Immature natural killer cell (primary cell): ENCODE data around the gene SLCO3A1. TPM values are rescaled to one million over a fixed set of nuclear protein-coding genes. Genes with fewer than 3 reads are reported as not detected.

Experiments
- DNase-seq, 3 donors: peaks; one replicate each; pipeline ENCODE4 v3.0.0; 2022; ENCODE audit warnings: mixed read lengths in 1 of 3
- H3K27ac Mint-ChIP-seq, 6 donors: one replicate each; pipeline ENCODE4 v1.8.0; 2020; ENCODE audit warnings: mixed read lengths in 6 of 6, mild to moderate bottlenecking in 5 of 6, inconsistent platforms in 4 of 6, moderate library complexity in 3 of 6
- H3K27me3 Mint-ChIP-seq, 3 donors: one replicate each; pipeline ENCODE4 v1.8.0; 2020 to 2021; ENCODE audit warnings: low read depth in 3 of 3, mild to moderate bottlenecking in 3 of 3, mixed read lengths in 3 of 3, moderate library complexity in 3 of 3, inconsistent platforms in 1 of 3
- H3K36me3 Mint-ChIP-seq, 3 donors: one replicate each; pipeline ENCODE4 v1.8.0; 2020; ENCODE audit warnings: mixed read lengths in 3 of 3, inconsistent platforms in 2 of 3, mild to moderate bottlenecking in 2 of 3
- H3K4me1 Mint-ChIP-seq, 2 donors: one replicate each; pipeline ENCODE4 v1.8.0; 2020; ENCODE audit warnings: inconsistent platforms in 2 of 2, mild to moderate bottlenecking in 2 of 2, mixed read lengths in 2 of 2, moderate library complexity in 1 of 2
- H3K4me3 Mint-ChIP-seq, 5 donors: one replicate each; pipeline ENCODE4 v1.8.0; 2020; ENCODE audit warnings: mild to moderate bottlenecking in 5 of 5, mixed read lengths in 5 of 5, inconsistent platforms in 3 of 5, moderate library complexity in 3 of 5
- H3K9me3 Mint-ChIP-seq, 6 donors: one replicate each; pipeline ENCODE4 v1.8.0; 2020; ENCODE audit warnings: mild to moderate bottlenecking in 6 of 6, mixed read lengths in 6 of 6, inconsistent platforms in 4 of 6, moderate library complexity in 3 of 6
- polyA plus RNA-seq, 3 donors: library from polyadenylated mRNA; unstranded; fragments of 300-500 nt; fragmentation: Illumina TruSeq; gene quantifications; one replicate each; pipeline ENCODE4 v1.2.3, GENCODE V29; 2021

The SLCO3A1 gene
- polyA plus RNA-seq, 3 donors from 2014 or later: 17.0 to 41.3 (median 30.2) TPM

- Mint-ChIP-seq H3K9me3 (no peaks in the 10 kb centered on the region), H3K27me3 (no peaks in the 10 kb centered on the region), H3K4me3 (no peak overlapping the region), H3K36me3 (peaks cover 0 to 3% (median 0%) of the 10 kb centered on the region in 3 donors), H3K27ac (peak overlapping the region in 2 of 6 donors; percentile 9 to 49), H3K4me1 (peaks cover 44 to 61% of the 10 kb centered on the region in 2 donors)
- DNase-seq: no peak
These were observed 112.1 kb downstream of the SLCO3A1 start for GRCh38 chr15:91965501-91966193.

- peak overlapping the region in 1 of 6 donors; percentile 49 for H3K27ac Mint-ChIP-seq
- peaks cover 46 to 58% of the 10 kb centered on the region in 2 donors for H3K4me1 Mint-ChIP-seq
- no peak overlapping the region for H3K4me3 Mint-ChIP-seq
- peaks cover 0 to 3% (median 0%) of the 10 kb centered on the region in 3 donors for H3K36me3 Mint-ChIP-seq
- DNase-seq: no peak
- peaks cover 0 to 3% (median 0%) of the 10 kb centered on the region in 3 donors for H3K27me3 Mint-ChIP-seq
- H3K9me3 Mint-ChIP-seq: no peaks in the 10 kb centered on the region
These were observed 112.7 kb downstream of the SLCO3A1 start for GRCh38 chr15:91966194-91966552.

GRCh38 chr15:91967935-91968606, 114.6 kb downstream of the SLCO3A1 start:
- peak overlapping the region in 1 of 6 donors; percentile 69 for H3K27ac Mint-ChIP-seq
- H3K4me3 Mint-ChIP-seq: no peak overlapping the region
- H3K27me3 Mint-ChIP-seq: peaks cover 0 to 7% (median 0%) of the 10 kb centered on the region in 3 donors
- H3K4me1 Mint-ChIP-seq: peaks cover 37 to 40% of the 10 kb centered on the region in 2 donors
- no peaks in the 10 kb centered on the region for H3K9me3 Mint-ChIP-seq
- H3K36me3 Mint-ChIP-seq: peaks cover 0 to 3% (median 0%) of the 10 kb centered on the region in 3 donors
- no peak for DNase-seq

DNA sequence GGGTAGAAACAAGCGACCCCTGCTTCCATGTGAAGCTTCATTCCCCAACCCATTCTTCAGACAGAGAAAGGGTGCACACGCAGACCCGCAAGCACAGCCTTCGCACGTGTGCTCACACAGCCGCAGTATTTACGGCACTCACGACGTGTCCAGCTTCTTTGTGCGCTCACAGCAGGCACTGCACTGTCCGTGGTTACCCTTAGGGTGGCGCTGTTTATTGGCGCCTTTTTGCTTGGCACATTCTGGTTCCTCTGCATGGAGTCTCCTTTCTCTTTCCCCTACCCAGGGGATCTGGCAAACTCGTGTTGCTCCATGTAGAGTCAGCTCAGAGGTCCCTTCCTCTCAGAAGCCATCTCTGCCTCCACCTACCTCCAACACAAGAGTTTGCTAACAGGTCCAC, 115.1 kb downstream of the SLCO3A1 start:
- no peak for DNase-seq
- Mint-ChIP-seq H3K36me3 (peaks cover 0 to under 1% (median 0%) of the 10 kb centered on the region in 3 donors), H3K4me3 (no peak overlapping the region), H3K27ac (no peak overlapping the region), H3K9me3 (no peaks in the 10 kb centered on the region), H3K27me3 (peaks cover 0 to 7% (median 0%) of the 10 kb centered on the region in 3 donors), H3K4me1 (peaks cover 36 to 40% of the 10 kb centered on the region in 2 donors)

GRCh38 chr15:91970142-91970541, 116.6 kb downstream of the SLCO3A1 start:
- H3K27ac Mint-ChIP-seq: peak overlapping the region in 1 of 6 donors; percentile 28
- peaks cover 0 to 7% (median 0%) of the 10 kb centered on the region in 3 donors for H3K27me3 Mint-ChIP-seq
- no peaks in the 10 kb centered on the region for H3K36me3 Mint-ChIP-seq

GRCh38 chr15:91973481-91973880, 120.0 kb downstream of the SLCO3A1 start:
- no peaks in the 10 kb centered on the region for H3K9me3 Mint-ChIP-seq
- H3K4me1 Mint-ChIP-seq: peaks cover 36 to 42% of the 10 kb centered on the region in 2 donors
- no peak overlapping the region for H3K4me3 Mint-ChIP-seq
- H3K36me3 Mint-ChIP-seq: no peaks in the 10 kb centered on the region
- H3K27me3 Mint-ChIP-seq: peaks cover 0 to 7% (median 0%) of the 10 kb centered on the region in 3 donors
- no peak for DNase-seq
- no peak overlapping the region for H3K27ac Mint-ChIP-seq

More at GRCh38 chr15:91970142-91970541, 116.6 kb downstream of the SLCO3A1 start:
- DNase-seq: no peak
- Mint-ChIP-seq H3K4me3 (no peak overlapping the region), H3K9me3 (no peaks in the 10 kb centered on the region), H3K4me1 (peaks cover 34 to 40% of the 10 kb centered on the region in 2 donors)

DNA sequence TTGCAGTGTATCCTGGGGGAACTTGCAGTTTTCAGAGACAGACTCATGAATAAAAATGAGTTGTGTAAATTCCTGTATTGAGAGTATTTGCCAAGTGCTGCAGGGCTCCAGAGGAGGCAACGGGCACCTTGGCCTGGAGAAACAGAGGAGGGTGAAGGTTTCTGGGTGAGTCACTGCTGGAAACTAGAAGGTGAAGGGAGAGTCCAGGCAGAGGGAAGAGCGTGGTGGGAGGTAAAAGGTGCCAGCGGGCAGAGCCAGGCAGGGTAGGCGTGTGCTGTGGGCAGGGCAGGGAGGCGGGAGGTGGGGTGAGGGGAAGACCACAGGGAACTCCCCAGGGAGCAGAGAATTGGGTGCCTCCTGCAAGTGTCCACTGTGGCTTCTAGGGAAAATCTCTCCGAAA, 120.8 kb downstream of the SLCO3A1 start:
- no peaks in the 10 kb centered on the region for H3K9me3 Mint-ChIP-seq
- H3K4me1 Mint-ChIP-seq: peaks cover 36 to 42% of the 10 kb centered on the region in 2 donors

GRCh38 chr15:91975241-91975978, 121.9 kb downstream of the SLCO3A1 start:
- Mint-ChIP-seq H3K4me3 (no peak overlapping the region), H3K36me3 (no peaks in the 10 kb centered on the region), H3K27me3 (peaks cover 0 to 7% (median 0%) of the 10 kb centered on the region in 3 donors), H3K9me3 (no peaks in the 10 kb centered on the region), H3K4me1 (peaks cover 34 to 40% of the 10 kb centered on the region in 2 donors), H3K27ac (peak overlapping the region in 1 of 6 donors; percentile 20)
- no peak for DNase-seq

More for the DNA sequence above, 120.8 kb downstream of the SLCO3A1 start:
- H3K36me3 Mint-ChIP-seq: no peaks in the 10 kb centered on the region
- peak overlapping the region in 1 of 6 donors; percentile 54 for H3K27ac Mint-ChIP-seq
- H3K27me3 Mint-ChIP-seq: peaks cover 0 to 7% (median 0%) of the 10 kb centered on the region in 3 donors
- no peak overlapping the region for H3K4me3 Mint-ChIP-seq
- no peak for DNase-seq

- Mint-ChIP-seq H3K36me3 (no peaks in the 10 kb centered on the region), H3K4me1 (peaks cover 30 to 49% of the 10 kb centered on the region in 2 donors), H3K4me3 (no peak overlapping the region), H3K27ac (no peak overlapping the region), H3K27me3 (peaks cover 0 to 2% (median 0%) of the 10 kb centered on the region in 3 donors), H3K9me3 (no peaks in the 10 kb centered on the region)
- DNase-seq: no peak
These were observed 123.5 kb downstream of the SLCO3A1 start for GRCh38 chr15:91976966-91977365.

DNA sequence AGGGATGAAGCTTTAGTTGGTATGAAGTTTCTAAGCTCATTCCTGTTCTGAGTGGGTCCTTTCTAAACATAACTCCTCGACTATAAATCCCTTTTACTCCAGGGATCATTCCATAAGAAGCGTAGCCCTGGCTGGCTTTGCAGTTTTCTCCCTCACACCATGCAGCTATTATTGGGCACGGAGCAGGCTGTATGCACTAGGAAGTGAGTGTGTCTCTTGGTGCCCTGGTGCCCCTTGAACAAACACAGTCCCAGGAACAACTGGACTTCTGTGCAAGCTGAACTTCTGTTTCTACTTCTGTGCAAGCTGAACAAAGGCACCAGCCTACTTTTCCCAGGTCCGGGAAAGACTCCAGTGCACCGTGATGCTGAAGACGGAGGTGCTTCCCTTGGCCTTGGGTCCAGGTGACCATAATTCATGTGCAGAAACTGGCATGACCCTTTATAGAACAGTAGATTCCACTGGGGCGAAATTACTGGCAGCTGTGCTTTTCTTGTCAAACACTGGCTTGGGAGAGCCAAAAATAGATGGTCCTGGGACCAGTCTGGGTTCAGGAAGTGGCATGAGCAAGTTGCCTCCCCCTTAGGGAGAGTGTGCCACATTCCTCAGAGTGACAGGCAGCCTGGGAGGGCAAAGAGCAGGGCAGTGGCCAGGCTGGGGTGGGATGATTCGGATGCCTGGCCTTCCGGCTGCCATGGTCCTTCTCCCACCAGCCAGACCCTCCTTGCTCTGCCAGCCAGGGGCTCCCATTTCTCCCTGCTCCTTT, 127.2 kb downstream of the SLCO3A1 start:
- no peak overlapping the region for H3K27ac Mint-ChIP-seq
- peaks cover 32 to 38% of the 10 kb centered on the region in 2 donors for H3K4me1 Mint-ChIP-seq

GRCh38 chr15:91981821-91982800, 128.6 kb downstream of the SLCO3A1 start:
- Mint-ChIP-seq H3K36me3 (no peaks in the 10 kb centered on the region), H3K27ac (no peak overlapping the region), H3K27me3 (peaks cover 0 to 4% (median 2%) of the 10 kb centered on the region in 3 donors), H3K4me1 (peaks cover 37 to 43% of the 10 kb centered on the region in 2 donors), H3K9me3 (no peaks in the 10 kb centered on the region), H3K4me3 (no peak overlapping the region)
- DNase-seq: no peak

More for the DNA sequence above, 127.2 kb downstream of the SLCO3A1 start:
- no peaks in the 10 kb centered on the region for H3K27me3 Mint-ChIP-seq
- H3K36me3 Mint-ChIP-seq: no peaks in the 10 kb centered on the region
- no peak for DNase-seq
- no peaks in the 10 kb centered on the region for H3K9me3 Mint-ChIP-seq
- no peak overlapping the region for H3K4me3 Mint-ChIP-seq

DNA sequence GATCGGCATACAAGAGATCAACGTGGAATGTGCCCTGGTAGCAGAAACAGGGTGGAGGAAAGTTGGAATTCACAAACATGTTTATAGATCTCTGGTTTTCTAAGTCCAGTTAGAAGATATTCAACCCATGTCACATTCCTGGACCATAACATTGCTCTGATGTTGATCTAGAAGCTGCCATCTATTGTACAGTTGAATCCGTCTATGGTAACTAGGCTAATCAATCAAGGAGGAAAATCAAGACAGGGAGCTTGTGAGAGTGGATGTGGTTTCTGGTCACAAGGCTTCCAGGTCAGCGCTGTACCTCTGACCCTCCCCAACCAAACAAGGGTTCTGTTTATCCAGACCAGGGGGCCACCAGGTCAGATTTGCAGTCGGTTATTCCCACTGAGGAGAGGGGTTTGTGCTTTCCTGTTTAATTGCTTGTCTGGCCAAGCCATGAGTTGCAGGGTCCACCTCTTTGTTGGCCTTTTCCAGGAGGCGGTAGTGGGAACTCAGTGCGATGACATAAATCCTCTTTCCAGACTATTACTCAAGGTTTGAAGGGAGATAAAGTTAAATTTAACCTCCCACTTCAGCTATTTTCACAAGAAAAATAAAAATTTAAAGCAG, 130.3 kb downstream of the SLCO3A1 start:
- Mint-ChIP-seq H3K4me1 (peaks cover 39 to 46% of the 10 kb centered on the region in 2 donors), H3K27ac (no peak overlapping the region), H3K27me3 (peaks cover 0 to 4% (median 2%) of the 10 kb centered on the region in 3 donors), H3K9me3 (no peaks in the 10 kb centered on the region), H3K36me3 (no peaks in the 10 kb centered on the region), H3K4me3 (no peak overlapping the region)
- no peak for DNase-seq
